ENCODE data around the gene KIF5A. TPM values are rescaled to one million over a fixed set of nuclear protein-coding genes. Genes with fewer than 3 reads are reported as not detected.
"Not testable (repeated sequence)": the region's sequence is repeated elsewhere in the genome, so short reads cannot be mapped to it uniquely, and the experiment has no call there.

Gene KIF5A
- total RNA-seq, 1 donor from 2014 or later = 0.08 TPM

DNA sequence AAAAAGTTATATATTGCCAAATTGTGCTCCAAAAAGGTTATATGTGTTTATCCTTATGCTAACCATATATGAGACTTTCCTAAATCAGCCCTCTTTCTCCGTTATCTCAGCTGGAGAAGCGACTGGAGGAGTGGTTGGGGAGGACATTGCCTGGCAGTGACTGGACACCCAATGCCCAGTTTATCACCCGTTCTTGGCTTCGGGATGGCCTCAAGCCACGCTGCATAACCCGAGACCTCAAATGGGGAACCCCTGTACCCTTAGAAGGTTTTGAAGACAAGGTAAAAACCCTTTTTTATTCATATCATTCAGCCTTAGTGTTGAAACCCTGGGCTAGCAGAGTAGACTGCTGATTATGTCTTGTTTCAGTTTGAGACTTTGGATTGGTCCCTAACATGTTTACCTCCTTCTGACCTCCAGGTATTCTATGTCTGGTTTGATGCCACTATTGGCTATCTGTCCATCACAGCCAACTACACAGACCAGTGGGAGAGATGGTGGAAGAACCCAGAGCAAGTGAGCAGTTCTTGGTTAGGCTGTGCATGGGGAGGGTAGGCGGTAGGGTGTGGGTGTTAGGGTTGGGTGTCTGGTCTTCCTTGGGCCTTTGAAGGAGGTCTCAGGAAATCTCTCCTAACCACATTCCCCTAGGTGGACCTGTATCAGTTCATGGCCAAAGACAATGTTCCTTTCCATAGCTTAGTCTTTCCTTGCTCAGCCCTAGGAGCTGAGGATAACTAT lies 38.1 kb upstream of the KIF5A start:
- no peak for DNase-seq
- intact Hi-C loops (cut with micrococcal nuclease) = no loop called here
- TF ChIP-seq, protein P1, sequence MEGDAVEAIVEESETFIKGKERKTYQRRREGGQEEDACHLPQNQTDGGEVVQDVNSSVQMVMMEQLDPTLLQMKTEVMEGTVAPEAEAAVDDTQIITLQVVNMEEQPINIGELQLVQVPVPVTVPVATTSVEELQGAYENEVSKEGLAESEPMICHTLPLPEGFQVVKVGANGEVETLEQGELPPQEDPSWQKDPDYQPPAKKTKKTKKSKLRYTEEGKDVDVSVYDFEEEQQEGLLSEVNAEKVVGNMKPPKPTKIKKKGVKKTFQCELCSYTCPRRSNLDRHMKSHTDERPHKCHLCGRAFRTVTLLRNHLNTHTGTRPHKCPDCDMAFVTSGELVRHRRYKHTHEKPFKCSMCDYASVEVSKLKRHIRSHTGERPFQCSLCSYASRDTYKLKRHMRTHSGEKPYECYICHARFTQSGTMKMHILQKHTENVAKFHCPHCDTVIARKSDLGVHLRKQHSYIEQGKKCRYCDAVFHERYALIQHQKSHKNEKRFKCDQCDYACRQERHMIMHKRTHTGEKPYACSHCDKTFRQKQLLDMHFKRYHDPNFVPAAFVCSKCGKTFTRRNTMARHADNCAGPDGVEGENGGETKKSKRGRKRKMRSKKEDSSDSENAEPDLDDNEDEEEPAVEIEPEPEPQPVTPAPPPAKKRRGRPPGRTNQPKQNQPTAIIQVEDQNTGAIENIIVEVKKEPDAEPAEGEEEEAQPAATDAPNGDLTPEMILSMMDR (IDR thresholded peaks at IDR 0.05; ENCODE audit: borderline replicate concordance) = no peak
- peaks cover 75% of the 10 kb centered on the region for H3K36me3 ChIP-seq
- no peak overlapping the region for H3K4me3 ChIP-seq
- H3K27ac ChIP-seq (replicated peaks) = no peak overlapping the region
- no peaks in the 10 kb centered on the region for H3K9me3 ChIP-seq (replicated peaks)
- peaks cover 13% of the 10 kb centered on the region for H3K4me1 ChIP-seq
- H3K27me3 ChIP-seq (ENCODE audit: low read depth) = no peaks in the 10 kb centered on the region

DNA sequence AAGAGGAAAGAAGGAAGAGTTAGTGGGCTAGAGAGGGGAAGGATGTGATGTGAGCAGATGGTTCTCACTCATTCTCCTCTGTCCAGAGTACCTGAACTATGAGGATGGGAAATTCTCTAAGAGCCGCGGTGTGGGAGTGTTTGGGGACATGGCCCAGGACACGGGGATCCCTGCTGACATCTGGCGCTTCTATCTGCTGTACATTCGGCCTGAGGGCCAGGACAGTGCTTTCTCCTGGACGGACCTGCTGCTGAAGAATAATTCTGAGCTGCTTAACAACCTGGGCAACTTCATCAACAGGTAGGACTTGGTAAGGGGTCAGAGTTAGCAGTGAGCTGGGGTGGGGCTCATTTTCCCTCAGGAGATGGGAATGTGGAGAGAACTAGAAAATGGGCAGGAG lies 37.2 kb upstream of the KIF5A start:
- H3K36me3 ChIP-seq = peaks cover 84% of the 10 kb centered on the region
- intact Hi-C loops (cut with micrococcal nuclease) = no loop called here

DNA sequence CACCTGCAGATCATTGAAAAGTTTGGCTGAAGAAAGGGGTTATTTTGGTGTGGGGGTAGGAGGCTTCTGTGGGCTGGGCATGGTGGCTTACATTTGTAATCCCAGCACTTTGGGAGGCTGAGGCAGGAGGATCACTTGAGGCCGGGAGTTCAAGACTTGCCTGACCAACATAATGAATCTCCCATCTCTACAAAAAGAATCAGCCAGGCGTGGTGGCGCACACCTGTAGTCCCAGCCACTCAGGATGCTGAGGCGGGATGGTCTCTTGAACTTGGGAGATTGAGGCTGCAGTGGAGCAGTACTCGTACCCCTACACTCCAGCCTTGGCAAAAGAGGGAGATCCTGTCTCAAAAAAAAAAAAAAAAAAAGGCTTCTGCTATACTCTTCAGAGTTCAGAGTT lies 36.6 kb upstream of the KIF5A start:
- Histone ChIP-seq H3K36me3 (peaks cover 88% of the 10 kb centered on the region), H3K27ac (replicated peaks) (no peak overlapping the region), H3K9me3 (replicated peaks) (no peaks in the 10 kb centered on the region)

More for the DNA sequence above, 37.2 kb upstream of the KIF5A start:
- Histone ChIP-seq H3K4me1 (peaks cover 22% of the 10 kb centered on the region), H3K27me3 (ENCODE audit: low read depth) (no peaks in the 10 kb centered on the region), H3K4me3 (no peak overlapping the region), H3K9me3 (replicated peaks) (no peaks in the 10 kb centered on the region), H3K27ac (replicated peaks) (no peak overlapping the region)
- TF ChIP-seq, protein P1 (IDR thresholded peaks at IDR 0.05; ENCODE audit: borderline replicate concordance) = no peak
- DNase-seq = no peak

DNA sequence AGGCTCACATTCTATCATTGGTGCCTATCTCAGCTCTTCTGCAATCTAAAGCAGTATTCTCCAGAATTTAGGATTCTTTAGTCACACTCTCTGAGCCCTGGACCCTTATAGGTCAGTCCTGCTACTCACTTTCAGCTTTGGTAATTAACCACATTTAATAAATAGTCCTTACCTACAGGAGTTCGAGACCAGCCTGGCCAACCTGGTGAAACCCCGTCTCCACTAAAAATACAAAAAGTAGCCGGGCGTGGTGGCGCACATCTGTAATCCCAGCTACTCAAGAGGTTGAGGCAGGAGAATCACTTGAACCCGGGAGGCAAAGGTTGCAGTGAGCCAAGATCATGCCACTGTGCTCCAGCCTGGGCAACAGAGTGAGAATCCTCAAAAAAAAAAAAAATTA lies 36.2 kb upstream of the KIF5A start:
- H3K4me3 ChIP-seq; DNase-seq; H3K27me3 ChIP-seq (ENCODE audit: low read depth); H3K27ac ChIP-seq (replicated peaks); H3K9me3 ChIP-seq (replicated peaks); intact Hi-C loops (cut with micrococcal nuclease): not testable (repeated sequence)
- H3K36me3 ChIP-seq = peaks cover 88% of the 10 kb centered on the region
- H3K4me1 ChIP-seq = peaks cover 32% of the 10 kb centered on the region

More for the DNA sequence above, 36.6 kb upstream of the KIF5A start:
- intact Hi-C loops (cut with micrococcal nuclease) = no loop called here
- TF ChIP-seq, protein P1 (IDR thresholded peaks at IDR 0.05; ENCODE audit: borderline replicate concordance) = no peak
- H3K4me1 ChIP-seq = peaks cover 28% of the 10 kb centered on the region
- no peaks in the 10 kb centered on the region for H3K27me3 ChIP-seq (ENCODE audit: low read depth)
- H3K4me3 ChIP-seq = no peak overlapping the region
- DNase-seq = no peak

DNA sequence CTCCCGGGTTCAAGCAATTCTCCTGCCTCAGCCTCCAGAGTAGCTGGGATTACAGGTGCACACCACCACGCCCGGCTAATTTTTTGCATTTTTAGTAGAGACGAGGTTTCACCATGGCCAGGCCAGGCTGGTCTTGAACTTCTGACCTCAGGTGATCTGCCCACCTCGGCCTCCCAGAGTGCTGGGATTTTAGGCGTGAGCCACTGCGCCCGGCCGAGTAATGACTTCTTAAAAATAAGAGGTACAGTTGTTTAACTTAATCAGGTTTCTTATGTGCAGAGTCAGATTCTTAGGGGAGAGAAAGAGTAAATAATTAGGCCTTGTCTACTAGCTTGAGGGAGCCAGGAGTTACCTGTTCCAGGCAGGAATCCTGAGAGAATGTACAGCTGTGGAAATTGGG lies 35.6 kb upstream of the KIF5A start:
- Histone ChIP-seq H3K36me3 (peaks cover 86% of the 10 kb centered on the region), H3K4me1 (peaks cover 38% of the 10 kb centered on the region)
- intact Hi-C loops (cut with micrococcal nuclease); H3K4me3 ChIP-seq; H3K9me3 ChIP-seq (replicated peaks); DNase-seq; H3K27me3 ChIP-seq (ENCODE audit: low read depth); H3K27ac ChIP-seq (replicated peaks): not testable (repeated sequence)

DNA sequence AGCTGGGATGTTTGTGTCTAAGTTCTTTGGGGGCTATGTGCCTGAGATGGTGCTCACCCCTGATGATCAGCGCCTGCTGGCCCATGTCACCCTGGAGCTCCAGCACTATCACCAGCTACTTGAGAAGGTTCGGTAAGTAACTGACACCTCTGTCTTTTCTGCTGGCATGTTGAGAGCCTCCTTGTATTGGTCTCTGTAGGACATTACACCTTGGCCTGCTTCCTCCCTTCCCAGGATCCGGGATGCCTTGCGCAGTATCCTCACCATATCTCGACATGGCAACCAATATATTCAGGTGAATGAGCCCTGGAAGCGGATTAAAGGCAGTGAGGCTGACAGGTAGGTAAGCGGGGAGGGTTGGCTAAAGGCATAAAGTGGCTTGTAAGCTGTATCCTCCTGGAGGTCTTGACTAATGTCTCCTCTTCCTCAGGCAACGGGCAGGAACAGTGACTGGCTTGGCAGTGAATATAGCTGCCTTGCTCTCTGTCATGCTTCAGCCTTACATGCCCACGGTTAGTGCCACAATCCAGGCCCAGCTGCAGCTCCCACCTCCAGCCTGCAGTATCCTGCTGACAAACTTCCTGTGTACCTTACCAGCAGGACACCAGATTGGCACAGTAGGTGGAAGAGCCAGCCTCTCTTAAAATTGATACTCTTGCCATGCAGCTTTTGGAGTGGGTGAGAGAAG lies 35.0 kb upstream of the KIF5A start:
- peaks cover 80% of the 10 kb centered on the region for H3K36me3 ChIP-seq
- peaks cover 44% of the 10 kb centered on the region for H3K4me1 ChIP-seq
- no peak for DNase-seq
- H3K4me3 ChIP-seq = no peak overlapping the region
- no peaks in the 10 kb centered on the region for H3K9me3 ChIP-seq (replicated peaks)
- no peaks in the 10 kb centered on the region for H3K27me3 ChIP-seq (ENCODE audit: low read depth)
- TF ChIP-seq, protein P1 (IDR thresholded peaks at IDR 0.05; ENCODE audit: borderline replicate concordance) = no peak
- H3K27ac ChIP-seq (replicated peaks) = peak overlapping the region; percentile 20
- intact Hi-C loops (cut with micrococcal nuclease) = no loop called here
